IMR-90 (cell line): ENCODE results near the gene SLCO1B1.

Experiments used
- BHLHE40 ChIP-seq: fragments of 150-350 bp; IDR thresholded peaks from 2 replicates; pipeline ENCODE4 v1.6.1; 2016; ENCODE audit warnings: mild to moderate bottlenecking, low read depth, low read length
- CEBPB ChIP-seq: IDR thresholded peaks from 2 replicates; pipeline ENCODE4 v1.6.1; 2012; ENCODE audit warnings: low read depth, low read length, improper control_type of control experiment
- MAZ ChIP-seq: IDR thresholded peaks from 2 replicates; pipeline ENCODE4 v1.6.1; 2012; ENCODE audit warnings: low read depth, mild to moderate bottlenecking, low read length, improper control_type of control experiment, moderate library complexity, borderline replicate concordance
- POLR2A ChIP-seq: IDR thresholded peaks from 2 replicates; pipeline ENCODE4 v1.6.1; 2012; ENCODE audit warnings: mild to moderate bottlenecking, low read depth, low read length
- RAD21 ChIP-seq: IDR thresholded peaks from 2 replicates; pipeline ENCODE4 v1.6.1; 2012; ENCODE audit warnings: low read length, improper control_type of control experiment
- RCOR1 ChIP-seq: IDR thresholded peaks from 2 replicates; pipeline ENCODE4 v1.6.1; 2012; ENCODE audit warnings: mild to moderate bottlenecking, low read length, improper control_type of control experiment; ENCODE audit not compliant: insufficient replicate concordance
- SMC3 ChIP-seq: fragments of 150-350 bp; IDR thresholded peaks from 2 replicates; pipeline ENCODE4 v1.6.1; 2016; ENCODE audit warnings: low read depth, mild to moderate bottlenecking, antibody characterized with exemption, low read length, moderate library complexity
- TF ChIP-seq, protein P1 (sequence below): conservative IDR thresholded peaks from 2 replicates; pipeline ENCODE4 v1.5.1; 2012; ENCODE audit warnings: mild to moderate bottlenecking, low read depth, low read length, improper control_type of control experiment
- TF ChIP-seq, protein P2 (sequence below): fragments of 150-350 bp; IDR thresholded peaks from 2 replicates; pipeline ENCODE4 v1.6.1; 2017; ENCODE audit warnings: mild to moderate bottlenecking, antibody characterized with exemption, low read length, low read depth

DNA sequence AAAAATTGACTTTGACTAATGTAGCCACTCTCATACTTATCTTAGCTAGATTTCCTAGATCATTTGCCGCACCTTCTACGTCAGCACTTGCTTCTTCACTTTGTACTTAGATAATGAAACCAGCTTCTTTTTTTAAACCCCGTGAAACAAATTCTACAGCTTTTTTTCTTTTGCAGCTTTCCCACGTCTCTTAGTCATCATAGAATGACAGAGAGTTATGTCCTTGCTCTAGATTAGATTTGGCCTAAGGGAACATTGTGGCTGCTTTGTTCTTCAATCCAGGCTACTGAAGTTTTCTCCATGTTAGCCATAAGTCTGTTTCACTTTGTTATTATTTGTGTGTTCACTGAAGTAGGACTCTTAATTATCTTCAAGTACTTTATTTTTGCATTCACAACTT lies 108.9 kb downstream of the SLCO1B1 start:
- no peak for TF ChIP-seq CEBPB
- TF ChIP-seq, protein P1, sequence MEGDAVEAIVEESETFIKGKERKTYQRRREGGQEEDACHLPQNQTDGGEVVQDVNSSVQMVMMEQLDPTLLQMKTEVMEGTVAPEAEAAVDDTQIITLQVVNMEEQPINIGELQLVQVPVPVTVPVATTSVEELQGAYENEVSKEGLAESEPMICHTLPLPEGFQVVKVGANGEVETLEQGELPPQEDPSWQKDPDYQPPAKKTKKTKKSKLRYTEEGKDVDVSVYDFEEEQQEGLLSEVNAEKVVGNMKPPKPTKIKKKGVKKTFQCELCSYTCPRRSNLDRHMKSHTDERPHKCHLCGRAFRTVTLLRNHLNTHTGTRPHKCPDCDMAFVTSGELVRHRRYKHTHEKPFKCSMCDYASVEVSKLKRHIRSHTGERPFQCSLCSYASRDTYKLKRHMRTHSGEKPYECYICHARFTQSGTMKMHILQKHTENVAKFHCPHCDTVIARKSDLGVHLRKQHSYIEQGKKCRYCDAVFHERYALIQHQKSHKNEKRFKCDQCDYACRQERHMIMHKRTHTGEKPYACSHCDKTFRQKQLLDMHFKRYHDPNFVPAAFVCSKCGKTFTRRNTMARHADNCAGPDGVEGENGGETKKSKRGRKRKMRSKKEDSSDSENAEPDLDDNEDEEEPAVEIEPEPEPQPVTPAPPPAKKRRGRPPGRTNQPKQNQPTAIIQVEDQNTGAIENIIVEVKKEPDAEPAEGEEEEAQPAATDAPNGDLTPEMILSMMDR = no peak
- TF ChIP-seq, protein P2, sequence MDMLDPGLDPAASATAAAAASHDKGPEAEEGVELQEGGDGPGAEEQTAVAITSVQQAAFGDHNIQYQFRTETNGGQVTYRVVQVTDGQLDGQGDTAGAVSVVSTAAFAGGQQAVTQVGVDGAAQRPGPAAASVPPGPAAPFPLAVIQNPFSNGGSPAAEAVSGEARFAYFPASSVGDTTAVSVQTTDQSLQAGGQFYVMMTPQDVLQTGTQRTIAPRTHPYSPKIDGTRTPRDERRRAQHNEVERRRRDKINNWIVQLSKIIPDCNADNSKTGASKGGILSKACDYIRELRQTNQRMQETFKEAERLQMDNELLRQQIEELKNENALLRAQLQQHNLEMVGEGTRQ = no peak
- no peak for TF ChIP-seq POLR2A
- TF ChIP-seq SMC3 = no peak
- no peak for TF ChIP-seq RCOR1
- TF ChIP-seq MAZ = no peak
- TF ChIP-seq BHLHE40 = no peak
- TF ChIP-seq RAD21 = no peak
